GM23248 (cell line): ENCODE data around the gene SFT2D3.

Experiments used
- EZH2 ChIP-seq: fragments of 200-600 bp; sonication (generic); IDR thresholded peaks from 2 replicates; pipeline ENCODE4 v1.6.1; 2018; ENCODE audit warnings: antibody characterized with exemption, mild to moderate bottlenecking; ENCODE audit not compliant: insufficient read depth, poor library complexity, severe bottlenecking
- EZH2phosphoT487 ChIP-seq: fragments of 200-600 bp; sonication (generic); IDR thresholded peaks from 2 replicates; pipeline ENCODE4 v1.6.1; 2018; ENCODE audit warnings: antibody characterized with exemption, moderate library complexity, mild to moderate bottlenecking, low read depth; ENCODE audit not compliant: insufficient read depth

DNA sequence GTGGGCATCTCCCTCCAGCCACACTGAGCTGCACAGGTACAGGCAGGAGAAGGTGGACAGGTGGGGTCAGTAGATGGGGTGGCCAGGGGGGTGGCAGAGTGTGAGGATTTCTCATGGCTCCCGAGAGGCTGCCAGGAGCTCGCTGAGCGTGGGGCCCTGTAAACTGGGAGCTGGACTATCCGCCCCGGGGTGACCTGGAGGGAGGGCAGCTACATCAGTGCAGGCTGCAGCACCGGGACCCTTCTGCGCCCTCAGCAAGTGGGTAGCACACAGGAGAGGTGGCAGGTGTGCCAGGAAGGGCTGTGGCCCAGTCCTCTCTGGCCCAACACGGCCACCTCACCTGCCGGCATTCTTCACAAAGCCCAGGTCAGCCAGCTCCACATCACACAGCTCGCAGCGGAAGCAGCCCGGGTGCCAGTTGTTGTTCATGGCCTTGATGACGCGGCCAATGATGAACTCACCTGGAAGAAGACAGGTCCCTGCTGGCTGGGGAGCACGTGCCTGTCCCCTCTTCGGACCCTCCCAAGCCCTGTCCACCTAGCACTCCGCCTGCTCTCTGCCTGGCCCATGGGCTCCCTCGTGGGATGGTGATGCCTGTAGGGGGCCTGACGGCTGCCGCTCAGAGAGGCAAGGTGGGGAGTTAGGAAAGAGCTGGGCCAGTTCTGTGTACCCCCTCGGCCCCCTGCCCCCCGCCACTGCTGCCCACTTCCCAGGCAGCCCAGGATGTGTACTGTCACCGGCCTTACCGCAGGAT, 47.0 kb upstream of the SFT2D3 start:
- TF ChIP-seq EZH2: no peak
- no peak for TF ChIP-seq EZH2phosphoT487
